Endothelial cell of umbilical vein (primary cell): ENCODE measurements around the gene NRG3. TPM values are rescaled to one million over a fixed set of nuclear protein-coding genes. Genes with fewer than 3 reads are reported as not detected.

Source experiments
- BruUV-seq: library from RNA; stranded (reverse); fragments of 400-500 nt; replicated peaks from 2 replicates; lab custom pipeline; 2021; lab: Mats Ljungman, UMichigan
- CTCF ChIA-PET: fragments of 300-600, 350-600 bp; sonication (Branson Sonifier 250); formaldehyde crosslinking; loops from one replicate; lab custom pipeline; 2021; ENCODE audit warnings: antibody characterized with exemption, inconsistent platforms; lab: Charles Lee
- POLR2A ChIA-PET: fragments of 300-600, 350-600 bp; sonication (Branson Sonifier 250); formaldehyde crosslinking; loops from one replicate; lab custom pipeline; 2021; ENCODE audit warnings: antibody characterized with exemption, inconsistent platforms; lab: Charles Lee
- DNase-seq: peaks from one replicate; pipeline ENCODE4 v3.0.0-alpha.2; 2011; ENCODE audit warnings: low read depth, low spot score
- FAIRE-seq: peaks from 2 replicates; lab custom pipeline; 2011; peaks lifted over from hg19 to GRCh38; lab: Jason Lieb, UNC
- H2AFZ ChIP-seq: 2 replicates; pipeline ENCODE4 v1.6.0; 2012; ENCODE audit warnings: low read depth, low read length, control low read depth, inconsistent platforms
- H3K27ac ChIP-seq: 2 replicates; pipeline ENCODE4 v1.5.1; 2011; ENCODE audit warnings: low read depth, mild to moderate bottlenecking, control low read depth, low read length, moderate library complexity; ENCODE audit not compliant: insufficient read depth
- H3K27me3 ChIP-seq, 2 experiments: 2 replicates each; pipeline versions ENCODE4 v1.6.0 to v1.6.1; 2011; ENCODE audit warnings: low read length in 2 of 2, mixed read lengths in 1 of 2; ENCODE audit not compliant: control insufficient read depth in 2 of 2, insufficient read depth in 2 of 2
- H3K36me3 ChIP-seq, 2 experiments: 2 replicates in 1 of 2; 3 replicates in 1 of 2; pipeline ENCODE4 v1.5.1; 2011; ENCODE audit warnings: low read length in 2 of 2, mild to moderate bottlenecking in 1 of 2, moderate library complexity in 1 of 2; ENCODE audit not compliant: control insufficient read depth in 2 of 2, insufficient read depth in 2 of 2; ENCODE audit errors: extremely low read depth in 1 of 2
- H3K4me1 ChIP-seq: 3 replicates; pipeline ENCODE4 v1.5.1; 2011; ENCODE audit warnings: mild to moderate bottlenecking, low read length; ENCODE audit not compliant: control insufficient read depth, insufficient read depth; ENCODE audit errors: extremely low read depth
- H3K4me2 ChIP-seq: 2 replicates; pipeline ENCODE4 v1.6.1; 2011; ENCODE audit warnings: low read length, control low read depth, mixed read lengths; ENCODE audit not compliant: insufficient read depth
- H3K4me3 ChIP-seq, 3 experiments: fragments of 200-600 bp in 1 of 3; sonication (generic), shearing (Covaris generic) in 1 of 3; replicated peaks in 1 of 3; 2 replicates each; pipeline ENCODE4 v1.5.1; 2011 to 2016; ENCODE audit warnings: control low read depth in 3 of 3, low read length in 3 of 3, mild to moderate bottlenecking in 2 of 3, inconsistent platforms in 1 of 3, low read depth in 1 of 3, moderate library complexity in 1 of 3; ENCODE audit not compliant: insufficient read depth in 1 of 3
- H3K79me2 ChIP-seq: 2 replicates; pipeline ENCODE4 v1.6.0; 2012; ENCODE audit warnings: low read length, inconsistent platforms; ENCODE audit not compliant: control insufficient read depth, insufficient read depth
- H3K9ac ChIP-seq: replicated peaks from 2 replicates; pipeline ENCODE3; 2011; ENCODE audit warnings: low read length, control low read depth; ENCODE audit not compliant: insufficient read depth; ENCODE audit errors: extremely low read depth
- H3K9me1 ChIP-seq: replicated peaks from 3 replicates; pipeline ENCODE4 v1.6.0; 2011; ENCODE audit warnings: mild to moderate bottlenecking, low read length; ENCODE audit not compliant: control insufficient read depth, insufficient read depth; ENCODE audit errors: extremely low read depth
- H3K9me3 ChIP-seq: replicated peaks from 2 replicates; pipeline ENCODE4 v1.5.1; 2012; ENCODE audit warnings: low read length, inconsistent platforms; ENCODE audit not compliant: control insufficient read depth, insufficient read depth
- H4K20me1 ChIP-seq: replicated peaks from 2 replicates; pipeline ENCODE3; 2011; ENCODE audit warnings: mild to moderate bottlenecking, low read length; ENCODE audit not compliant: control insufficient read depth, insufficient read depth; ENCODE audit errors: extremely low read depth
- EZH2 ChIP-seq: IDR thresholded peaks from 2 replicates; pipeline ENCODE4 v1.6.1; 2012; ENCODE audit warnings: borderline replicate concordance, low read depth, mild to moderate bottlenecking, moderate library complexity, low read length, inconsistent platforms; ENCODE audit not compliant: severe bottlenecking
- GATA2 ChIP-seq: IDR thresholded peaks from 2 replicates; pipeline ENCODE4 v1.7.0; 2011; ENCODE audit warnings: low read depth, mild to moderate bottlenecking, moderate library complexity, mixed read lengths, low read length; ENCODE audit not compliant: insufficient read length, insufficient read depth
- JUN ChIP-seq: IDR thresholded peaks from 2 replicates; pipeline ENCODE4 v1.6.1; 2011; ENCODE audit warnings: borderline replicate concordance, low read depth; ENCODE audit not compliant: insufficient read length, insufficient read depth
- MAX ChIP-seq: IDR thresholded peaks from 2 replicates; pipeline ENCODE4 v1.6.1; 2011; ENCODE audit not compliant: insufficient read depth, insufficient read length
- POLR2A ChIP-seq: IDR thresholded peaks from 2 replicates; pipeline ENCODE4 v1.6.1; 2012; ENCODE audit warnings: low read depth, mild to moderate bottlenecking, control low read depth, low read length
- POLR2AphosphoS5 ChIP-seq: IDR thresholded peaks from 2 replicates; pipeline ENCODE4 v1.6.1; 2012; ENCODE audit warnings: low read depth, mild to moderate bottlenecking, control low read depth, low read length, moderate library complexity; ENCODE audit not compliant: insufficient read depth
- dilution Hi-C: fragments of 300-500 bp; cut with MboI; formaldehyde crosslinking; loops from one replicate; pipeline ENCODE4 v1.15.0; 2019; ENCODE audit warnings: low sequenced_read_pairs; ENCODE audit not compliant: extremely low pct_ligation_motif_present
- intact Hi-C: fragments of 100-400 bp; cut with micrococcal nuclease; formaldehyde crosslinking; loops from one replicate; pipeline ENCODE4 v1.10.0; 2022
- polyA plus RNA-seq, 4 experiments: library from polyadenylated mRNA; depleted of rRNA in 3 of 4; stranded (reverse) in 3 of 4; unstranded in 1 of 4; fragments of >200 nt; gene quantifications; 2 replicates each; pipeline versions ENCODE4 v1.2.1 to v1.2.3, GENCODE V29; 2011 to 2012; ENCODE audit warnings: missing spikeins in 1 of 4
- total RNA-seq: library from RNA; stranded (reverse); gene quantifications from 2 replicates; pipeline ENCODE4 v1.2.3, GENCODE V29; 2021
- TF ChIP-seq, protein P1 (sequence below), 2 donors: IDR thresholded peaks; 1 replicate in 1 of 2; 2 replicates in 1 of 2; pipeline ENCODE4 v1.5.1; 2011; ENCODE audit warnings: low read length in 2 of 2, mild to moderate bottlenecking in 2 of 2, moderate library complexity in 2 of 2, control low read depth in 1 of 2, inconsistent platforms in 1 of 2, low read depth in 1 of 2; ENCODE audit not compliant: insufficient read depth in 1 of 2; ENCODE audit errors: extremely low read depth in 1 of 2

NRG3 gene
- total and polyA plus RNA-seq, 2 donors (not counting 3 experiments of a cell fraction or from before 2014, with no cell fraction given) = 1.9 to 3.9 TPM

DNA sequence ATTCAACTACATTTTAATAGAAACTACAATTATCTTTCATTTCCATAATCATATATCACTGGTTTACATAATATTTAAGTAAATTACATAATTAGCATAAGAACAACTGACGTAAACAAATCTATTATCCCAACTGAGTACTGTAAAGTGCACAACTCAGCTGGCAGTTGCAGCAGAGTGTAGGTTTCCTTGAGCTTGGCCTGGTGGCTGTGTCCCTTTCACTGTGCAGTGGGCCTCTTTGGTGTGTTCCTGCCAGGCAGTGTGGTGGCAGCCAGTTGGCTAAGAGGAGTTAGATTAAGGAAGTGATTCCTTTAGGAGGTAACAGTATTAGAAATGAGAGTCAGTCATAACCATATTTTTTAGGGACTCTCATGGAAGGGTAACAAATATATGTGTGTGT is 7.0 kb downstream of the NRG3 start:
- Histone ChIP-seq H3K4me1 (peaks cover 6% of the 10 kb centered on the region), H3K4me3 (no peak overlapping the region), H3K79me2 (no peaks in the 10 kb centered on the region), H3K9me1 (no peaks in the 10 kb centered on the region), H4K20me1 (no peaks in the 10 kb centered on the region), H2AFZ (no peak overlapping the region), H3K36me3 (no peaks in the 10 kb centered on the region), H3K27me3 (no peaks in the 10 kb centered on the region), H3K9ac (no peak overlapping the region), H3K4me2 (no peak overlapping the region), H3K27ac (no peak overlapping the region), H3K9me3 (no peaks in the 10 kb centered on the region)
- DNase-seq (no peak), FAIRE-seq (no peak)
- TF ChIP-seq, protein P1, sequence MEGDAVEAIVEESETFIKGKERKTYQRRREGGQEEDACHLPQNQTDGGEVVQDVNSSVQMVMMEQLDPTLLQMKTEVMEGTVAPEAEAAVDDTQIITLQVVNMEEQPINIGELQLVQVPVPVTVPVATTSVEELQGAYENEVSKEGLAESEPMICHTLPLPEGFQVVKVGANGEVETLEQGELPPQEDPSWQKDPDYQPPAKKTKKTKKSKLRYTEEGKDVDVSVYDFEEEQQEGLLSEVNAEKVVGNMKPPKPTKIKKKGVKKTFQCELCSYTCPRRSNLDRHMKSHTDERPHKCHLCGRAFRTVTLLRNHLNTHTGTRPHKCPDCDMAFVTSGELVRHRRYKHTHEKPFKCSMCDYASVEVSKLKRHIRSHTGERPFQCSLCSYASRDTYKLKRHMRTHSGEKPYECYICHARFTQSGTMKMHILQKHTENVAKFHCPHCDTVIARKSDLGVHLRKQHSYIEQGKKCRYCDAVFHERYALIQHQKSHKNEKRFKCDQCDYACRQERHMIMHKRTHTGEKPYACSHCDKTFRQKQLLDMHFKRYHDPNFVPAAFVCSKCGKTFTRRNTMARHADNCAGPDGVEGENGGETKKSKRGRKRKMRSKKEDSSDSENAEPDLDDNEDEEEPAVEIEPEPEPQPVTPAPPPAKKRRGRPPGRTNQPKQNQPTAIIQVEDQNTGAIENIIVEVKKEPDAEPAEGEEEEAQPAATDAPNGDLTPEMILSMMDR (IDR thresholded peaks at IDR 0.05; ENCODE audit: extremely low read depth in 1 of 2, insufficient read depth in 1 of 2, low read depth in 1 of 2, low read length in 2 of 2) = no peak
- TF ChIP-seq JUN = no peak
- no peak for TF ChIP-seq POLR2AphosphoS5
- no peak for TF ChIP-seq GATA2
- no peak for TF ChIP-seq MAX
- no peak for TF ChIP-seq POLR2A
- no peak for TF ChIP-seq EZH2
- POLR2A ChIA-PET = no interaction called here
- BruUV-seq = no TSS peak
- intact Hi-C loops = no loop called here
- dilution Hi-C loops = no loop called here
- CTCF ChIA-PET = interaction anchor here (1.7 kb wide), 1 partner anchor 9 kb away, joined by 6 read pairs; no protein-coding TSS in a partner anchor
